AG04450 (cell line): Measurements from ENCODE around the gene CHST10. TPM values are rescaled to one million over a fixed set of nuclear protein-coding genes. Genes with fewer than 3 reads are reported as not detected.

Experiments
- CTCF ChIA-PET: fragments of 300-600, 350-600 bp; formaldehyde crosslinking; extraction: SDS; loops from one replicate; lab custom pipeline; 2022; ENCODE audit warnings: antibody characterized with exemption, inconsistent platforms; lab: Charles Lee
- POLR2A ChIA-PET: fragments of 350-600 bp; formaldehyde crosslinking; extraction: SDS; loops from one replicate; lab custom pipeline; 2021; ENCODE audit warnings: antibody characterized with exemption, inconsistent platforms; lab: Yijun Ruan, JAX
- DNase-seq: peaks from one replicate; pipeline ENCODE4 v3.0.0-alpha.2; 2011; ENCODE audit warnings: low read depth, low spot score
- H3K27ac ChIP-seq: one replicate; pipeline ENCODE4 v1.5.1; 2012; ENCODE audit warnings: low read depth, low read length, control low read depth
- H3K27me3 ChIP-seq: one replicate; pipeline ENCODE4 v1.6.0; 2012; ENCODE audit warnings: low read length; ENCODE audit not compliant: control insufficient read depth, insufficient read depth
- H3K4me3 ChIP-seq: 2 replicates; pipeline ENCODE4 v1.5.1; 2011; ENCODE audit warnings: mild to moderate bottlenecking, low read depth, low read length, control low read depth
- H3K9me3 ChIP-seq: 2 replicates; pipeline ENCODE4 v1.5.1; 2012; ENCODE audit warnings: low read length; ENCODE audit not compliant: control insufficient read depth, insufficient read depth
- CTCF ChIP-seq: IDR thresholded peaks from 2 replicates; pipeline ENCODE4 v1.5.1; 2011; ENCODE audit warnings: low read depth, low read length, control low read depth, inconsistent platforms
- polyA plus RNA-seq: library from polyadenylated mRNA; depleted of rRNA; stranded (reverse); fragments of >200 nt; gene quantifications from 2 replicates; pipeline ENCODE4 v1.2.3, GENCODE V29; 2011

CHST10 gene
- polyA plus RNA-seq, 1 experiment = 11.3 TPM

DNA sequence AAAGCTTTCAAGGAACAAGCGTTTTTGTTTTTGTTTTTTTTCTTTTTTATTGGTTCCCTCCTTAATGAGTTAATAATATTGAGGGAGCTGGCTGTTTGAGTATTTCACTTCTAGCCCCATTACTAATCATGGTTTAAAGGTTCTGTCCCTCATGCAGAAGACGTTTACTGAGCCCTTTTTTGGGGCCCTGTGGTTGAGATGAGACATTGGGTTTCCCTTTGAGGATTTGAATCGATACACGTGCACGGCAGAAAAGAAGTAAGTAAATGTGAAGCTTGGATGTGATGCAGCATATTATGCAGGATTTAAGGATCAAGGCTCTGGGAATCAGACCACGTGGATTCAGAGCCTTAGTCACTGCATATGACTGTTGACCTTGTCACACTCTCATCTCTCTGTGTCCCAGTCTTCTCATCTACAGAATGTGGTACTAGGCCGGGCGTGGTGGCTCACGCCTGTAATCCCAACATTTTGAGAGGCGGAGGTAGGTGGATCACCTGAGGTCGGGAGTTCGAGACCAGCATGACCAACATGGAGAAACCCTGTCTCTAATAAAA lies 1.0 kb upstream of the CHST10 start:
- ChIA-PET POLR2A (no interaction called here), CTCF (interaction anchor here (1.0 kb wide), 1 partner anchor 10 kb away, joined by 5 read pairs; no protein-coding TSS in a partner anchor)
- H3K27ac ChIP-seq = no peak overlapping the region
- no peak overlapping the region for H3K4me3 ChIP-seq
- DNase-seq = no peak
- H3K9me3 ChIP-seq = no peaks in the 10 kb centered on the region; the same call in 1 of the 2 replicates
- TF ChIP-seq CTCF = no peak
- peaks cover 4% of the 10 kb centered on the region for H3K27me3 ChIP-seq

DNA sequence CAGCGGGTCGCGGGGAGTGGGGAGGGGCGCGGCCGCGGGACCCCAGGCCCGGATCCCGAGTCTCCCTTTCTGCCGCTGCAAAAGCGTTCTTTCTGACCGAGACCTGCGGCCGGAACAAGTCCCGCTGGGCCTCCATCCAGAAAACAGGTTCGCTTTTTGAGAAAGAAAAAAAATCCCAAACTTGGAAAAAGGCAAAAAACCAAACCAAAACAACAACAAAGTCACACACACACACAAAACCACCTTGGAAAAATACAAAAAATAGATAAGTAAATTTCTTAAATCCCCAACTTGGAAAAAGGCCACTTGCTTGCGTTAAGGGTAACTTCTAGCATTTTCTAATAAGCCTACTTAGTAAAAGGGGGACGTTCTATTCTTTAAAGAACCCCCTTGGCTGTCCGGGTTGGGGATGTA lies 250 bp upstream of the CHST10 start:
- Histone ChIP-seq H3K27me3 (peaks cover 4% of the 10 kb centered on the region), H3K9me3 (no peaks in the 10 kb centered on the region; the same call in 1 of the 2 replicates), H3K27ac (no peak overlapping the region), H3K4me3 (peak overlapping the region; percentile 84)
- ChIA-PET CTCF (no interaction called here), POLR2A (interaction anchor here (1.9 kb wide), 1 partner anchor 145 kb away, joined by 5 read pairs; the partner anchor contains the start of gene PDCL3)
- TF ChIP-seq CTCF = no peak
- DNase-seq = no peak

DNA sequence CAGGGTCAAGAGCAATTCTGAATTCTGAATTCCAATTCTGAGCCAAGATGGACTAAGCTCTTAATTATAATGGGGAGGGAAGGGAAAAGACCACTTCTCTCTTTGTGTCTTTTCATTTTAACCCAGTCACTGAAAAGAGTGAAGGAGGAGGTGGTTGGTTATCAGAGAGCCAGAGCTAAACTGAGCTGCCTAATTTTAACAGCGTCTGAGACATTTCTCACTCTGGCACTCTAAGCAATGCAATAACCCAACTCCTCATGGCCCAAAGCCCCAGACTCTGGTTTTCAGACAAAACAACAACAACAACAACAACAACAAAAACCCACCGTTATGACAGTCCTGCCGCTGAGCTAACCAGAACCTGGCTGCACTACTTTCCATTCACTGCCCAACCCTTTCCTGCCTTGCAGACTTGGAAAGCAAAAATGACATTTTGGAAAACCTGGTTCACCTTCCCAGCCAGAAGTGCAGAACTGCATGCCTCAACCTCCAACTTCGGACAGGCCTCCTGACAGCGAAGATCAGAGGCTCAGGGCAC lies 1.0 kb downstream of the CHST10 start:
- CTCF ChIA-PET = interaction anchor here (1.3 kb wide), 1 partner anchor 154 kb away, joined by 5 read pairs; no protein-coding TSS in a partner anchor
- no peak for TF ChIP-seq CTCF
- Histone ChIP-seq H3K9me3 (no peaks in the 10 kb centered on the region; the same call in 1 of the 2 replicates), H3K4me3 (peak overlapping the region; percentile 84), H3K27me3 (peaks cover 4% of the 10 kb centered on the region), H3K27ac (no peak overlapping the region)
- POLR2A ChIA-PET = interaction anchor here (1.9 kb wide), 1 partner anchor 146 kb away, joined by 5 read pairs; the partner anchor contains the start of gene PDCL3
- DNase-seq = no peak

DNA sequence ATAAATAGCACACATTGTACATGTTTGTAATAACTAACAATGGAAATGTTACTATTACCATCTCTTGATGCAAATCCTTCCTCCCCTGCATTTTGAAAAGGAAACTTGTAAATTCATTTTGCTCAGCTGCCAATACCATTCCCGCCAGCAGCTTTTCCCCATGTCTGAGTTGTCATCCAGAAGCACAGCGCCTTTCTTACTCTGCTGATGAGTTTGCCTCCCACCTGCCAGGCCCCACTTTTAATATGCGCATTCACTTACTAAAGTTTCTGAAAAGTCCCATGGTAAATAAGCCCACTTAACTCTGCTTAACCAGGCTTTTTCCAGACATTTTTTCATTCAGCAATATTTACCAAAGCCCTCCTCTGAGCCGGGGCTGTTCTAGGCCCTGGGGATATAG lies 3.9 kb downstream of the CHST10 start:
- H3K27me3 ChIP-seq = no peaks in the 10 kb centered on the region
- H3K4me3 ChIP-seq = no peak overlapping the region
- TF ChIP-seq CTCF = no peak
- ChIA-PET POLR2A (no interaction called here), CTCF (no interaction called here)
- DNase-seq = no peak
- H3K27ac ChIP-seq = no peak overlapping the region
- no peaks in the 10 kb centered on the region; the same call in 1 of the 2 replicates for H3K9me3 ChIP-seq

DNA sequence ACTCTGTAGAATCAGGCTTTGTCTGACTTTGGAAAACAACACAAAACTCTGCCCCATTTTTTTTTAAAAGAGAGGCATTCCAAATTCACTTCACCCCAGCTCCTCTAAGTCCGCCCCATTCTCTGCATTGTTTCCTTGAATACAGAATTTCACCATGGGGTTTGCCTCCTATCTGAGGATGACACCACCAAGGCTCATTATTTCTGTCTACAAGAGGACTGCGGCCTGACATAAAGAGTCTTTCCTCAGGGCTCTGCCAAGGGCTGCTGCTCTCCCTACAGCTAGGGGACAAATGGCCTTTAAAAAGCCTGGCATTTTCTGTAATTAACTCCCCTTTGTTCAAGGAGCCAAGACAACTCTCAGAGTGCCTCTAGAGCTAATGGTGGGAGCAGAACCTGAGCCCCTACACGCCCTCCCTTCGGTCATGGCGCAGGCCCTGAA lies 4.6 kb downstream of the CHST10 start:
- CTCF ChIA-PET = interaction anchor here (0.8 to 1.2 kb wide), 2 partner anchors 9 to 32 kb away, joined by 3 to 6 read pairs; no protein-coding TSS in a partner anchor
- no peak for DNase-seq
- H3K27me3 ChIP-seq = no peaks in the 10 kb centered on the region
- no peak overlapping the region for H3K4me3 ChIP-seq
- POLR2A ChIA-PET = no interaction called here
- no peaks in the 10 kb centered on the region; the same call in 1 of the 2 replicates for H3K9me3 ChIP-seq
- no peak overlapping the region for H3K27ac ChIP-seq
- no peak for TF ChIP-seq CTCF
